SJSA1 (cell line): ENCODE data around the gene COL19A1. TPM values are rescaled to one million over a fixed set of nuclear protein-coding genes. Genes with fewer than 3 reads are reported as not detected.

Experiments used
- DNase-seq, 2 experiments: peaks; one replicate each; pipeline ENCODE4 v3.0.0-alpha.2; 2015 to 2020; ENCODE audit warnings: low spot score in 2 of 2, low read depth in 1 of 2
- H3K27ac ChIP-seq: fragments of 250-450 bp; sonication (Bioruptor Pico); 2 replicates; pipeline ENCODE4 v1.5.1; 2020; ENCODE audit warnings: mild to moderate bottlenecking, moderate library complexity
- H3K27me3 ChIP-seq: fragments of 250-450 bp; sonication (Bioruptor Pico); replicated peaks from 2 replicates; pipeline ENCODE4 v1.5.1; 2020; ENCODE audit warnings: mild to moderate bottlenecking, moderate library complexity
- H3K36me3 ChIP-seq: fragments of 250-450 bp; sonication (Bioruptor Pico); 2 replicates; pipeline ENCODE4 v1.5.1; 2020; ENCODE audit warnings: mild to moderate bottlenecking
- H3K4me1 ChIP-seq: fragments of 250-450 bp; sonication (Bioruptor Pico); replicated peaks from 2 replicates; pipeline ENCODE4 v1.6.1; 2021; ENCODE audit warnings: mild to moderate bottlenecking
- H3K4me3 ChIP-seq: fragments of 250-450 bp; sonication (Bioruptor Pico); 2 replicates; pipeline ENCODE4 v1.5.1; 2020; ENCODE audit warnings: mild to moderate bottlenecking
- H3K9me3 ChIP-seq: fragments of 250-450 bp; sonication (Bioruptor Pico); replicated peaks from 2 replicates; pipeline ENCODE4 v1.5.1; 2020; ENCODE audit warnings: mild to moderate bottlenecking
- total RNA-seq: library from RNA; depleted of rRNA; stranded (reverse); fragments of >200 nt; shearing (Covaris generic); gene quantifications from 2 replicates; pipeline ENCODE4 v1.2.3, GENCODE V29; 2014

Gene COL19A1
- total RNA-seq, 1 experiment from 2014 or later: not detected

DNA sequence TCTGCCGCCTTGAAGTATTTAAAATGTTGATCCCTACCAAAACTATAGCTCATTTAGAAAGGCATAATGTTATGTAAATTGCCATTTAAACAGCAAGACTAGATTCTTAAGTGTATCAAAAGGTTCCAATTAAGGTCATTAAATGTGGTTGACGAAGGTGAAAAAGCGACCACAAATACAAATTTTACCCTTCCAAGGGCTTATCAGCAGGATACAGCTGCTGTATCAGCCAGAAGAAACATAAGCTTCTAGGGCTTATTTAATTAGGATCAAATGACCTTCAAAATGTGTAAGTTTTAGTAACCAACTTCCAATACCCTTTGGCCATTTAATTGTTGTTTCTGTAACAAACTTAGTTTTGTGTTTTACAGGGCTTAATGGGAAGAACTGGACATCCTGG, 296.6 kb downstream of the COL19A1 start:
- H3K27ac ChIP-seq: no peak overlapping the region
- no peak for DNase-seq
- no peaks in the 10 kb centered on the region; the same call in 1 of the 2 replicates for H3K4me1 ChIP-seq
- H3K36me3 ChIP-seq: no peaks in the 10 kb centered on the region
- no peaks in the 10 kb centered on the region for H3K9me3 ChIP-seq
- peaks cover 6% of the 10 kb centered on the region; the same call in 1 of the 2 replicates for H3K27me3 ChIP-seq
- no peak overlapping the region for H3K4me3 ChIP-seq

DNA sequence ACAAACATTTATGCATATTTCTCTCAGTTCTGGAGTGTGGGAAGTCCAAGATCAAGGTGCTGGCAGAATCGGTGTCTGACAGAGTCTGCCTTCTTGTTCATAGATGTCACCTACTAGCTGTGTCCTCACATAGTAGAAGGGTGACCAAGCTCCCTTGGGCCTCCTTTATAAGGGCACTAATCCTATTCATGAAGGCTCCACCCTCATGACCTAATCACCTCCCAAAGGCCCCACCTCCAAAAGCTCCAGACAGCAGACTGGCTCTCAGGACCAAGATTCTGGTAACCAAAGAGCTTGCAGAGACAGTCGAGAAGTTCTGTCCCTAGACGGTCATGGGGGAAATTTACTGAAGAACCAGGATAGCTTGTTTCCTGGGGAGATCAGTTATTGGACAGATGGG, 297.4 kb downstream of the COL19A1 start:
- Histone ChIP-seq H3K27ac (no peak overlapping the region), H3K4me1 (no peaks in the 10 kb centered on the region; the same call in 1 of the 2 replicates), H3K36me3 (no peaks in the 10 kb centered on the region), H3K4me3 (no peak overlapping the region), H3K27me3 (peaks cover 6% of the 10 kb centered on the region; the same call in 1 of the 2 replicates), H3K9me3 (no peaks in the 10 kb centered on the region)
- DNase-seq: no peak

GRCh38 chr6:70164556-70164955, 298.2 kb downstream of the COL19A1 start:
- Histone ChIP-seq H3K4me1 (no peaks in the 10 kb centered on the region; the same call in 1 of the 2 replicates), H3K4me3 (no peak overlapping the region), H3K9me3 (no peaks in the 10 kb centered on the region), H3K36me3 (no peaks in the 10 kb centered on the region), H3K27me3 (peaks cover 6% of the 10 kb centered on the region; the same call in 1 of the 2 replicates), H3K27ac (no peak overlapping the region)
- no peak for DNase-seq

GRCh38 chr6:70166088-70166958, 300.0 kb downstream of the COL19A1 start:
- DNase-seq: peak in 1 of 2 experiments; percentile 11
- Histone ChIP-seq H3K27ac (no peak overlapping the region), H3K27me3 (peaks cover 6% of the 10 kb centered on the region; the same call in 1 of the 2 replicates), H3K4me3 (no peak overlapping the region), H3K36me3 (no peaks in the 10 kb centered on the region), H3K9me3 (no peaks in the 10 kb centered on the region), H3K4me1 (no peaks in the 10 kb centered on the region; the same call in 1 of the 2 replicates)

DNA sequence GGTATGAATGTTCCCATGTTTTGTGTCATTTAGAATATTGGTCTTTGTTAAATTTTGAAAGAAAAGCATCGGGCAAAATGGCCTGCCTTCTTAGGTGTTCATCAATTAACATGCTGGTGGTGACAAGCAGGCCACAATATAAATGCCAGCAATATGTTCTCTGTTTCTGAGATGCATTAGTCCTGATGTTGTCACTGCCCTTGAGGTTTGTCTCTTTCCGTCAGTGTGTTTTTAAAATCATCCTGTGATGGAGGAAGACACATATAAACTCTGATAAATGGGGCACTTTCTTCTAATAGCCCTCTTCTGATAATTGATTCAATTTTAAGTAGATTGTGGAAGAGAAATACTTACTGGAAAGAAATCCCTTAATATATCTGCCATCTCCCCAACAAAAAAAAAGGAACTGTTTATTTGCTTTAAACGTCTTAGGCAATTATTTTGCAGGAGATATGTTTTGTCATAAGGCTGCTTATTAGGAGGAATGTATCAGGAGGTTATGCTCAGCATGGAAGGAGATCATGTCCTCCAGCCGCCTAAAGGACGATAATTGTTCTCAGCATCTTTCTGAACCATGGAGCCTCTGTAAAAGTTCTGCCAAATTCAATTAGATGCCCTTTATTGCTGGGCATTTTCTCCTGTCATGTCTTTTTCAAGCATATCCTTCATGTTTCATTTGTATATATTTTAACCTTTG, 302.5 kb downstream of the COL19A1 start:
- Histone ChIP-seq H3K4me3 (no peak overlapping the region), H3K27ac (no peak overlapping the region), H3K27me3 (peaks cover 6% of the 10 kb centered on the region; the same call in 1 of the 2 replicates), H3K9me3 (no peaks in the 10 kb centered on the region), H3K36me3 (no peaks in the 10 kb centered on the region), H3K4me1 (no peaks in the 10 kb centered on the region; the same call in 1 of the 2 replicates)
- DNase-seq: no peak

DNA sequence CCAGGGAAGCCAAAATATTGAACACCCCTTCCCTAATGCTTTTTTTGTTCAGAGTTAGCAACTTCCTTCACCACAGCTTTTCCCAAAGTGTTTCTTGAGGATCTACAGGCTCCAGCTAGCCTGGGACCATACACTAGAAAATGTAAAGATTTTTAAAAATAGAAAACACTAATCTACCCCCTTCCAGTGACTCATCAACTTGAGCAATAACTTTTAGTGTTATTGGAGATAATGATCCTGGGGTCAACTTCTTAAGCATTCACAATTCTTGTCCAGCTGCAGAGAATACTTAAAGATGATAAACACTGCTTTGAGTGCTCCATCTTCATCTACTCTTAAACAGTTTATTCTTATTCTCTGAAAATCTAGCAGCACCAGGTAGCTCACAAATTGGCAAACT, 304.9 kb downstream of the COL19A1 start:
- no peaks in the 10 kb centered on the region for H3K9me3 ChIP-seq
- peaks cover 6% of the 10 kb centered on the region; the same call in 1 of the 2 replicates for H3K27me3 ChIP-seq
- DNase-seq: no peak
- H3K27ac ChIP-seq: no peak overlapping the region
- H3K4me1 ChIP-seq: no peaks in the 10 kb centered on the region; the same call in 1 of the 2 replicates
- H3K4me3 ChIP-seq: no peak overlapping the region
- no peaks in the 10 kb centered on the region for H3K36me3 ChIP-seq

DNA sequence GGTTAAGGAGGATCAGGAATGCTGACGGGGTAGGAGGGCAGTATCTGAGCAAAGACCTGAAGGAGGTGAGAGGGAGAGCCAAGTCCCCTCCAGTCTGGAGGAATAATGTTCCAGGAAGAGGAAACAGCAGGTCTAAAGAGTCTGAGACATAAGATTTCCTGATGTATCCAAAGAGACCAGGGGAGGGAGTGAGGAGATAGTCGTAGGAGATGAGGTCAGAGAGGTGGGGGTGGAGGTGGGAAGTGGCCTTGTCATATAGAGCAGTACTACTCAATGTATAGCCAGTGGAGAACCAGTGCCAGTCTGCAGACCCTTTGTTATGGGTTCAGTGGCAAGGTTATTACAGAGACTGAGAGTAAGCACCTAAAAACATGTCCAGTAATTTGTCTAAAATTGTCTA, 305.9 kb downstream of the COL19A1 start:
- H3K9me3 ChIP-seq: no peaks in the 10 kb centered on the region
- no peak overlapping the region for H3K4me3 ChIP-seq
- no peak for DNase-seq
- no peak overlapping the region for H3K27ac ChIP-seq
- H3K27me3 ChIP-seq: no peaks in the 10 kb centered on the region
- H3K36me3 ChIP-seq: no peaks in the 10 kb centered on the region
- H3K4me1 ChIP-seq: no peaks in the 10 kb centered on the region

GRCh38 chr6:70175770-70176169, 309.4 kb downstream of the COL19A1 start:
- H3K9me3 ChIP-seq: no peaks in the 10 kb centered on the region
- H3K27me3 ChIP-seq: no peaks in the 10 kb centered on the region
- no peak overlapping the region for H3K27ac ChIP-seq

DNA sequence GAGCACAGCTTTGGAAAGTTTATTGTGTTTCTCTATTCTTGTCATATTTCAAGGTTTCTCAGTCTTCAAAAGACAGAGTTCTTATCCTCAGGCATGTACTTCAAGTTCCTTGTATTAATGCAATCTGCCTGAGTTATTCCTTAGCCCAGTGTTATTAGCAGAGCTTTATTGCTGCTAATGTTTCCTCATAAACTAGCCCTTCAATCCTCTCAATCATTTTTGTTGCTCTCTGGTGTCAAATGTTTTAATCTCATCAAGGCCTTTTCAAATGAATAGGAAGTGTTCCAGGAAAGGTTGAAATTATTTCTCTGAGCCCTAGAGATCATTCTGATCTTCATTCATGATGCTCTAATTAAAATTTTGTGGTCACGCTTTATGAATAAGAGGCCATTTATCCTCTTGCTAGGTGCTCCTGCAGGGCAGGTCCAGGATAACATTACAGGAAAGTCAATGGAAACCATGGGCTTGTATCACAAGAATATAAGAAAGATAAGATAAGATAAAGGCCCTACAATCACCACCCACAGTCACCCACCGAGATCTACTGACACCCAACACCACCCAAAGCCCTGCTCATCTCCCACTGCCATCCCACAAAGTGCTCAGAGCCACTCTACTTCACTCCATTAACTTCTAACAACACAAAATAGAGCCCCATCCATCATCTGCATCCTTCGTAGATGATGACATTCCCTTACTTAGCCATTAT, 310.6 kb downstream of the COL19A1 start:
- Histone ChIP-seq H3K27me3 (no peaks in the 10 kb centered on the region), H3K36me3 (no peaks in the 10 kb centered on the region), H3K4me3 (no peak overlapping the region), H3K27ac (no peak overlapping the region), H3K4me1 (no peaks in the 10 kb centered on the region), H3K9me3 (no peaks in the 10 kb centered on the region)
- DNase-seq: no peak

More at GRCh38 chr6:70175770-70176169, 309.4 kb downstream of the COL19A1 start:
- no peak for DNase-seq
- Histone ChIP-seq H3K4me3 (no peak overlapping the region), H3K4me1 (no peaks in the 10 kb centered on the region), H3K36me3 (no peaks in the 10 kb centered on the region)

DNA sequence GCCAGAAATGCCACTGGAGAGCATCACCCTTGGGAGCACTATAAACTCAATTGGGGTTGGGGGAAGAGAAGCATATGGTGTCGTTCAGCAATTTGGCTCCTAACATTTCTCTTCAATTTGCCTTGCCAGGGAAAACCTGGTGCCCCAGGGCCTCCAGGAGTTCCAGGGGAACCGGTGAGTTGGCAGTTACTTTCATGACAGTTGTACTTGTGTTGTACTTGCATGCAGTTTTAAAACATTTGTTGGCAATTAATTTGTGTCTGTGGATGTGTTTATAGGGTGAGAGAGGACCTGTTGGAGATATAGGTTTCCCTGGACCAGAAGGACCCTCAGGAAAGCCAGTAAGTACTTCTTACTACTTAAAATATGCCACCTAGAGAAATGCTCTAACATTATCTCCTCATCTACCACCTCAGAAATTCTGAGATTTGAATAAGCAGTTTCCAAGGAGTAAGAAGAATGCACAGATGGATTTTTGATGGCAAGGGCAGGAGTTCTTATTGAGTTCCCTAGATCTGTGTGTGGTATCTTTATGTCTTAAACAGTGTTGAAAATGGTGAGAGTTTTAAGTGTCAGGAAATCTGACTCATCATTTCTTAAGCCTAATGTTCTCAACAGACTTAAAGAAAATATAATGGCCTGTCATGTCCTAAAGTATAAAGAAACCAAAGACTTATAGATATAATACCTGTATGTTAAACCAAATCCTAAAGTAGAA, 314.0 kb downstream of the COL19A1 start:
- Histone ChIP-seq H3K27ac (no peak overlapping the region), H3K4me3 (no peak overlapping the region), H3K36me3 (no peaks in the 10 kb centered on the region), H3K9me3 (no peaks in the 10 kb centered on the region), H3K4me1 (no peaks in the 10 kb centered on the region), H3K27me3 (no peaks in the 10 kb centered on the region)
- DNase-seq: no peak

DNA sequence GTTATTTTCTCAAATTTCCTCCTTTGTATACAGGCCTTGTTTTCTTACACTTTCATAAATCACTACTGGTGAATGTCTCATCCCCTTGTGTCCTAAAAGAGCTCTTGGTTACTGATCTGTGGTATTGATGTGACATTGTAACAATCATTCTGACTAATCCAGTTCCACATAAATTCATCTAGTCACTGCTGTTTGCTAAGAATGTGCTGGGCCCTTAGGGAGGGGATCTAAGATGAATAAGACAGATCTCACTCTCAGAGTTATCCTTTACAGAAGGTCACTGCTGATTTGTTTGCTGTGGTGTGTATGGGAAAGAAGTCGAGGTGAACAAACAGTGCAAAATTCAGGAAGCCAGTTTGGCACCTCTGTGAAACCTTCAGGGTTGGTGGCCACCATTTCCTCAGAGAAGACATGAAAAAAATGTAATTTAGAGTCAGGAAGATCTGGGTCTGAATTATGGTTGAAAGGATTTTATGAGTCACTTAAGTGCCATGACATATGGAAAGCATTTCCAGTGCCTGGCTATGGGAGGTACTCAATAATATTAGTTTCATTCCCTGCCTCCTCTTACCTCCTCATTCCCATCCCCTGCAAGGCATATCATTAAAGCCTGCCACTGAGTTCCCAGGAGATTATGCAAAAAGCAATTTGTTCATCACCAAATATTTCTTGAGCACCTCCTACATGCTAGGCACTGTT, 314.7 kb downstream of the COL19A1 start:
- Histone ChIP-seq H3K9me3 (no peaks in the 10 kb centered on the region), H3K4me1 (no peaks in the 10 kb centered on the region), H3K36me3 (no peaks in the 10 kb centered on the region), H3K27ac (no peak overlapping the region), H3K27me3 (no peaks in the 10 kb centered on the region; the same call in 1 of the 2 replicates), H3K4me3 (no peak overlapping the region)
- DNase-seq: no peak

GRCh38 chr6:70183538-70183937, 317.2 kb downstream of the COL19A1 start:
- H3K36me3 ChIP-seq: no peaks in the 10 kb centered on the region
- no peaks in the 10 kb centered on the region for H3K4me1 ChIP-seq
- no peak overlapping the region for H3K4me3 ChIP-seq
- no peaks in the 10 kb centered on the region; the same call in 1 of the 2 replicates for H3K27me3 ChIP-seq
- H3K9me3 ChIP-seq: no peaks in the 10 kb centered on the region
- no peak for DNase-seq
- H3K27ac ChIP-seq: no peak overlapping the region
